CD4-positive, alpha-beta T cell treated with Interleukin-4 for 1 hour (primary cell): ENCODE results near the gene DYNLT1.

Experiments
- DNase-seq, 2 donors: peaks; one replicate each; pipeline ENCODE4 v3.0.0-alpha.2; 2020 to 2022

DYNLT1 gene

DNA sequence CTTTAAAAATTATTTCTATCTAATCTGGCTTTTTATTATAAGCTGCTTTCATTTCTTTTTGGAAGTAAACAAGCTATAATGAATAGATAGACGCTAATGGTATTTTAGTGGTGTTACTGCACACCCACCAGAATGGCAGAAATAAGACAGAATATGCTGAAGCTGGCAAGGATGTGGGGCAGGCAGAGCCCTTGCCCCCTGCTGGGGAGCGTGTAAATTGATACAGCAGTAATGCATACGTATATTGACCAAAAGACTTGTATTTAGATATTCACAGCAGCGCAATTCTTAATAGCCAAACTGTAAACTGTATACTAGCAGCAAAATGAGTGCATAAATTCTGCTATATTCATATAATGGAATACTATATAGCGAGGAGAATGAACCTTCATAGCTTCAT is 49.3 kb downstream of the DYNLT1 start:
- peak in 1 of 2 donors; percentile 31 for DNase-seq

- no peak for DNase-seq
Observed at GRCh38 chr6:158593670-158594069, 50.9 kb downstream of the DYNLT1 start.

DNA sequence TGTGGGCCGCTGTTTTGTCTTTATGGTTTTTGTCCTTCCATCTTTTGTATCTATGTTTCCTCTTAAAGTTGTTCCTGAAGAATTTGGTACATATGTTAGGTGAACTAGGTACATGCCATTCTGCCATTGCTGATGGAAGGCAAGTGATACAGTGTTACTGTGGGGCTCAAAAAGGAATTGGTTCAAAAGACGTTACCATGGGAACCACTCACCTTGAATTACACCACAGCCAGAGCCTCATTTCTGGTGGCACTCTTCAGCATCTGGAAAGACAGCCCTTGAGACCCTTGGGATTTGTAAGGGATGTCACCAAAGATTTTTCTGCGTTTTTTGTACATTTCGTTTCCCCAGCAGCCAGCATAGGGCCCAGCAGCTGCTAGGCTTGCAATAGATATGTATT is 52.7 kb downstream of the DYNLT1 start:
- DNase-seq = no peak

DNA sequence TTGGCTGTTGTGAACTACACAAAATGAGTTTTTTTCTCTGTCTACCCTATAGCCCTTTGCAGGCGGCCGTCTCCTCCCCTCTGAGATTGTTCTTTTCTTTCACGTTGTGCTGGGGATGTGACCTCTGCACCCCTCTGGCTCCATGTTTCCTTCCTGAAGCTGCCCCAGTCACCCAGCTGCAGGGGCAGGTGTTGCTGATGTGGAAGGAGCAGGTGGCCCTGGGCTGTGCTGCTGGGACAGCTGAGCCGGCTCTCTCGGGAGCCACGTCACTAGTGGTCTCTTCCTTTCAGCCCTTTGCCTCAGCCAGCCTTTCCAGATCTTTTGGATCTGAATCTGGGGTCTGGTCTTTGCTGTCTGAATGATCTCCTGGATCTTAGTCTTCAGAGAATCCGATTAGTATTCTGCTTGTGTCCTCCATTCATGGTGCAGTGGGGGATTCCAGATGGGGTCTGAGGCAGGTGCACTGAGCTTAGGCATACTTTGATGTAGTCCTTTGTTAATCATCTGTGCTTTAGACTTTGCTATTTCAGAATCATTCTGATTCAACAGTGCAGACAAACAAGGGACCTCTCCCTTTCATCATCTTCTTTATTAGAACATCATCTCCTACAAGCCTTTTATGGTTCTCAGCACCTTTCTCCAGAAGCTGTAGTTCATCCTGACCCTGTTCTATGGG is 53.3 kb downstream of the DYNLT1 start:
- no peak for DNase-seq

- no peak for DNase-seq
Observed at GRCh38 chr6:158589366-158589765, 55.2 kb downstream of the DYNLT1 start.

DNA sequence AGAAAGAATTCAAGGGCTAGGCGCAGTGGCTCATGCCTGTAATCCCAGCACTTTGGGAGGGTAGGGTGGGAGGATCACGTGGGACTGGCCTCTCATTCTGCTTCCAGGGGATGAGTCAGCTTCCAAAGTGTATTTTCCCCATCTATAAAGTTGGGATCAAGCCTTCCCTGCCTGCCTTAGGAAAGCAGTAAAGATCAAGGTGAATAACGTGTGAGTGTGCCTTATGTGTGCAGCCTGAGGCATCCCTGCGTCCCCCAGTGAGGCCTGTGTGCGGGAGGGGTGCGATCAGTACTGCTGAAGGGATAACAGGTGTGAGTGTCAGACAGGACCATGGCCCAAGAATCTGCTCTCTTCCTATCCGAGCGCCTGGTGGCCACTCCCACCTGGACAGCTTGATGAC is 57.9 kb downstream of the DYNLT1 start:
- DNase-seq = no peak
